Large intestine (tissue), 3 donors: ENCODE measurements around the gene CTNNA3. TPM values are rescaled to one million over a fixed set of nuclear protein-coding genes. Genes with fewer than 3 reads are reported as not detected.

Experiments used
- DNase-seq, 2 donors: peaks; one replicate each; pipeline versions ENCODE4 v3.0.0 to v3.0.0-alpha.2; 2013
- H3K27ac ChIP-seq: one replicate; pipeline ENCODE4 v1.5.1; 2013; ENCODE audit warnings: low read length
- H3K27me3 ChIP-seq: 2 replicates; pipeline ENCODE4 v1.6.1; 2013; ENCODE audit warnings: low read length; ENCODE audit not compliant: control insufficient read depth, insufficient read depth
- H3K36me3 ChIP-seq: 2 replicates; pipeline ENCODE4 v1.6.1; 2013; ENCODE audit warnings: low read length; ENCODE audit not compliant: control insufficient read depth, insufficient read depth
- H3K4me1 ChIP-seq: one replicate; pipeline ENCODE4 v1.6.1; 2013; ENCODE audit warnings: low read length; ENCODE audit not compliant: control insufficient read depth, insufficient read depth
- H3K4me3 ChIP-seq: one replicate; pipeline ENCODE4 v1.5.1; 2013; ENCODE audit warnings: low read length
- H3K9me3 ChIP-seq: one replicate; pipeline ENCODE4 v1.6.1; 2013; ENCODE audit warnings: mild to moderate bottlenecking, low read depth, low read length, moderate library complexity; ENCODE audit not compliant: control insufficient read depth
- WGBS: methylation state at CpG from one replicate; pipeline ENCODE4 v1.1.5; 2013; ENCODE audit warnings: low lambda C conversion rate; ENCODE audit not compliant: insufficient coverage; 5-methylcytosine and 5-hydroxymethylcytosine counted together
- polyA plus RNA-seq: library from polyadenylated mRNA; unstranded; fragments of 120-200 nt; gene quantifications from one replicate; pipeline ENCODE4 v1.2.1, GENCODE V29; 2013

The CTNNA3 gene
- polyA plus RNA-seq, 1 donor: 2.3 TPM

- Histone ChIP-seq H3K27me3 (no peaks in the 10 kb centered on the region), H3K9me3 (no peaks in the 10 kb centered on the region), H3K4me3 (no peak overlapping the region), H3K36me3 (no peaks in the 10 kb centered on the region), H3K27ac (no peak overlapping the region), H3K4me1 (no peaks in the 10 kb centered on the region)
- 80% methylated on average over 1 of the region's 1 CpG for WGBS
- no peak for DNase-seq
These were observed 1414.7 kb downstream of the CTNNA3 start for GRCh38 chr10:66281327-66281726.

GRCh38 chr10:66277481-66277880 is 1418.5 kb downstream of the CTNNA3 start:
- WGBS: no CpG with 5 or more reads among the region's 4 CpGs
- Histone ChIP-seq H3K27me3 (no peaks in the 10 kb centered on the region), H3K9me3 (no peaks in the 10 kb centered on the region), H3K4me3 (no peak overlapping the region), H3K4me1 (no peaks in the 10 kb centered on the region), H3K27ac (no peak overlapping the region), H3K36me3 (no peaks in the 10 kb centered on the region)
- no peak for DNase-seq

GRCh38 chr10:66273966-66274519 is 1422.0 kb downstream of the CTNNA3 start:
- Histone ChIP-seq H3K4me1 (no peaks in the 10 kb centered on the region), H3K36me3 (no peaks in the 10 kb centered on the region), H3K9me3 (no peaks in the 10 kb centered on the region), H3K4me3 (no peak overlapping the region), H3K27ac (no peak overlapping the region), H3K27me3 (no peaks in the 10 kb centered on the region)
- no peak for DNase-seq
- 100% methylated on average over 1 of the region's 3 CpGs for WGBS

GRCh38 chr10:66265398-66265797 is 1430.6 kb downstream of the CTNNA3 start:
- no peak overlapping the region for H3K4me3 ChIP-seq
- H3K9me3 ChIP-seq: no peaks in the 10 kb centered on the region
- no peaks in the 10 kb centered on the region for H3K4me1 ChIP-seq
- no peak overlapping the region for H3K27ac ChIP-seq
- H3K36me3 ChIP-seq: no peaks in the 10 kb centered on the region
- H3K27me3 ChIP-seq: no peaks in the 10 kb centered on the region
- no peak for DNase-seq
- WGBS: 89% methylated on average over 1 of the region's 1 CpG

- no peak for DNase-seq
These were observed 1436.2 kb downstream of the CTNNA3 start for GRCh38 chr10:66259836-66260235.

GRCh38 chr10:66258693-66259092 is 1437.3 kb downstream of the CTNNA3 start:
- Histone ChIP-seq H3K36me3 (no peaks in the 10 kb centered on the region), H3K4me3 (no peak overlapping the region), H3K27ac (no peak overlapping the region), H3K4me1 (no peaks in the 10 kb centered on the region), H3K27me3 (no peaks in the 10 kb centered on the region), H3K9me3 (no peaks in the 10 kb centered on the region)
- DNase-seq: no peak
- WGBS: 83% methylated on average over 2 of the region's 2 CpGs

More at GRCh38 chr10:66259836-66260235, 1436.2 kb downstream of the CTNNA3 start:
- no peak overlapping the region for H3K27ac ChIP-seq
- no peaks in the 10 kb centered on the region for H3K27me3 ChIP-seq
- no CpG with 5 or more reads among the region's 2 CpGs for WGBS
- H3K4me1 ChIP-seq: no peaks in the 10 kb centered on the region
- no peak overlapping the region for H3K4me3 ChIP-seq
- no peaks in the 10 kb centered on the region for H3K36me3 ChIP-seq
- no peaks in the 10 kb centered on the region for H3K9me3 ChIP-seq

GRCh38 chr10:66257801-66258200 is 1438.2 kb downstream of the CTNNA3 start:
- no CpG with 5 or more reads among the region's 1 CpG for WGBS
- no peaks in the 10 kb centered on the region for H3K9me3 ChIP-seq
- no peak overlapping the region for H3K27ac ChIP-seq
- no peaks in the 10 kb centered on the region for H3K36me3 ChIP-seq
- no peak for DNase-seq
- H3K4me3 ChIP-seq: no peak overlapping the region
- H3K27me3 ChIP-seq: no peaks in the 10 kb centered on the region
- no peaks in the 10 kb centered on the region for H3K4me1 ChIP-seq

GRCh38 chr10:66252986-66253385 is 1443.0 kb downstream of the CTNNA3 start:
- no peak for DNase-seq
- no peak overlapping the region for H3K4me3 ChIP-seq
- no peaks in the 10 kb centered on the region for H3K4me1 ChIP-seq
- H3K27me3 ChIP-seq: no peaks in the 10 kb centered on the region
- no peaks in the 10 kb centered on the region for H3K9me3 ChIP-seq
- no peaks in the 10 kb centered on the region for H3K36me3 ChIP-seq
- no peak overlapping the region for H3K27ac ChIP-seq

GRCh38 chr10:66246177-66246576 is 1449.8 kb downstream of the CTNNA3 start:
- Histone ChIP-seq H3K27ac (no peak overlapping the region), H3K9me3 (peaks cover 3% of the 10 kb centered on the region), H3K4me1 (no peaks in the 10 kb centered on the region), H3K36me3 (no peaks in the 10 kb centered on the region), H3K4me3 (no peak overlapping the region), H3K27me3 (no peaks in the 10 kb centered on the region)
- WGBS: no CpG with 5 or more reads among the region's 1 CpG
- no peak for DNase-seq

- no peak for DNase-seq
- H3K4me1 ChIP-seq: no peaks in the 10 kb centered on the region
- no peaks in the 10 kb centered on the region for H3K27me3 ChIP-seq
- H3K36me3 ChIP-seq: no peaks in the 10 kb centered on the region
- peaks cover 3% of the 10 kb centered on the region for H3K9me3 ChIP-seq
- WGBS: no CpG with 5 or more reads among the region's 4 CpGs
- H3K27ac ChIP-seq: no peak overlapping the region
- no peak overlapping the region for H3K4me3 ChIP-seq
These were observed 1451.0 kb downstream of the CTNNA3 start for GRCh38 chr10:66244953-66245352.

- 80% methylated on average over 1 of the region's 1 CpG for WGBS
- no peaks in the 10 kb centered on the region for H3K4me1 ChIP-seq
- peaks cover 3% of the 10 kb centered on the region for H3K9me3 ChIP-seq
- H3K36me3 ChIP-seq: no peaks in the 10 kb centered on the region
- H3K4me3 ChIP-seq: no peak overlapping the region
- no peak for DNase-seq
- H3K27me3 ChIP-seq: no peaks in the 10 kb centered on the region
- H3K27ac ChIP-seq: no peak overlapping the region
These were observed 1453.1 kb downstream of the CTNNA3 start for GRCh38 chr10:66242885-66243284.
